ENCODE measurements around the gene WHRN.

WHRN gene

DNA sequence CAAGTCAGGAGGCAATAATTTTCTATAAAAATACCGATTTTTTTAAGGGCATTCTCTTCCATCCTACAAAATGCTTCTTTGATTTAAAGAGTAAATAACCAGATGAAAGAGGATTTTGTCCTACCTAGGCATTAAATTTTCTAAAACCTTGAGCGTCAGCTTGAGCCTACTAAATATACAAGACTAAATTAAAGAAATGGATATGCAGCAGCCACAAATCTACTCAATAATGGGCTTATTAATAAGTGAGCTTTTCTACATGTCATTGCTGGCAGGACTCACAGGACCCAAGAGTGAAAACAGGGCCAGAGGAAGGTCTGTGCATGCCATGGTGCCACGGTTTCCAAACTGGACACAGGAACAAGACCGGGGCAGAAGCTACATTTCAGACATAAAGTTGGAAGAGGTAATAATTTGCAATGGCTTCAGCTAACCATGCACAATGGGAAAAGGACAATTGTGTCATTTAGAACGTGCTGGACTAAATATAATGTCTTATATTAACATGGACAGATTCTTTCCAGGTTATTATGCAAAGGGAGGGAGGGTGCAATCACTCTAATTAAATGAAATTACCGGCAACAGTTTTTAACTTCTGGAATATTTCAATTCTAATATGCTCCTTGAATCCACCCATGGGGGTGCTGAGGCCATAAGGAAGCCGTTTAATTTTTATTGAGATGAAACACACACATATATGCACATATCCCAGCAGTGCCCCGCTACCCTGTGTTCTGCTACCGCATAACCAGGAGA, 5.2 kb downstream of the WHRN start:
- Histone ChIP-seq H3K9ac (ENCODE audit: low read length) (no peak overlapping the region), H3K27me3 (ENCODE audit: control insufficient read depth, insufficient read depth, low read length) (peaks cover 18% of the 10 kb centered on the region)

DNA sequence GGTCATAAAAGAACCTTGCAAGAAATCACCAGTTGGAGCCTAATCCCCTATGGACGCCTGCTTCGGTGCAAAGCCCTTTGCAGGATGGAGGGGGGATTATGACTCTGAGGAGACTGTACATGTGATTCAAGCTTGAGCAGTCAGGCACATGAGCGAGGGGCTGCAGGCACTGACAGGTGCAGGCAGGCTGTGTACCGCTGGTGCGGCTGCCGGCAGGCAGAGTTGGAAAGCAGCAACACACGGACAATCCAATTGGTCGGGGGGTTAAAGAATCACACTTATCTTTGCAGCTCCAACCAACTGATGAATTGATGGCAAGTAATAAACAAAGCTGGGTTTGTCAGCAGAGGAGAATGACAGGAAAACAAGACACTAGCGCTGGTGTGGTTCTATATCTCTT, 5.7 kb downstream of the WHRN start:
- peaks cover 27% of the 10 kb centered on the region for H3K4me1 ChIP-seq (ENCODE audit: control insufficient read depth, low read depth, low read length)
- peaks cover 12% of the 10 kb centered on the region for H3K27me3 ChIP-seq (ENCODE audit: control insufficient read depth, insufficient read depth, low read length)
- H3K27ac ChIP-seq (ENCODE audit: low read length), result no peak overlapping the region
- H3K9me3 ChIP-seq (ENCODE audit: control insufficient read depth, low read depth, low read length), result no peaks in the 10 kb centered on the region
- H3K4me3 ChIP-seq (ENCODE audit: low read length), result no peak overlapping the region
- H3K36me3 ChIP-seq (ENCODE audit: control insufficient read depth, low read depth, low read length), result no peaks in the 10 kb centered on the region
- no peak overlapping the region for H3K9ac ChIP-seq (ENCODE audit: low read length)

More for the DNA sequence above, 5.2 kb downstream of the WHRN start:
- no peaks in the 10 kb centered on the region for H3K36me3 ChIP-seq (ENCODE audit: control insufficient read depth, low read depth, low read length)
- H3K9me3 ChIP-seq (ENCODE audit: control insufficient read depth, low read depth, low read length), result no peaks in the 10 kb centered on the region
- no peak overlapping the region for H3K27ac ChIP-seq (ENCODE audit: low read length)
- no peak overlapping the region for H3K4me3 ChIP-seq (ENCODE audit: low read length)
- H3K4me1 ChIP-seq (ENCODE audit: control insufficient read depth, low read depth, low read length), result peaks cover 27% of the 10 kb centered on the region

DNA sequence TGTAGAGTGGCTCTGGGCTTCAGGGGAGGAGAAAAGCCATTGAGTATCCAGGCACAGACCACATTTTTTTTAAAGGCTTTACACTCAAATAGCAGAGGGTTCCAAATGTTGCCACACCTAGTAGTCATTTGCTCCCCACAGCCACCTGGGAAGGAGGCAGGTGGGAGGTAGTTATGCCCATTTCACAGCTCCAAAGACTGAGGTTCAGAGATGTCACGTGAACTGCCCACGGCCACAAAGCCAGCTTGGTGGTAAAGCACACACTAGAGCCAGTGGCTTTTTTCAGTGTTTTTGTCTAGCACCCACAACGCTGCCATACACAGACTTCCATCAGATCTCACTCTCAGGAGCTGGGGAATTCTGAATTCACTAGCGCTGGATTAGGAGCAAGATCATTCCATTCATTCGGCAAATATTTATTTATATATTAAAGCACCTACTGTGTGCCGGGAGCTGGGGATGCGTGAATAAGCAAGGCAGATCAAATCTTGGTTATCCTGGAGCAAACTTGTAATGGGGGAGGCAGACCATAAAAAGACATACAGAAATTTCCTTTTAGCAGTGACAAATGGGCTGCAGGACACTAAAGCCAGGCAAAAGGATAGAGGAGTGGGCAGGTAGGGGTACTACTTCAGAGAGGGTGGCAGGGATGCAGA, 7.4 kb downstream of the WHRN start:
- Histone ChIP-seq H3K27me3 (ENCODE audit: control insufficient read depth, insufficient read depth, low read length) (no peaks in the 10 kb centered on the region), H3K4me3 (ENCODE audit: low read length) (no peak overlapping the region), H3K4me1 (ENCODE audit: control insufficient read depth, low read depth, low read length) (peaks cover 22% of the 10 kb centered on the region)

DNA sequence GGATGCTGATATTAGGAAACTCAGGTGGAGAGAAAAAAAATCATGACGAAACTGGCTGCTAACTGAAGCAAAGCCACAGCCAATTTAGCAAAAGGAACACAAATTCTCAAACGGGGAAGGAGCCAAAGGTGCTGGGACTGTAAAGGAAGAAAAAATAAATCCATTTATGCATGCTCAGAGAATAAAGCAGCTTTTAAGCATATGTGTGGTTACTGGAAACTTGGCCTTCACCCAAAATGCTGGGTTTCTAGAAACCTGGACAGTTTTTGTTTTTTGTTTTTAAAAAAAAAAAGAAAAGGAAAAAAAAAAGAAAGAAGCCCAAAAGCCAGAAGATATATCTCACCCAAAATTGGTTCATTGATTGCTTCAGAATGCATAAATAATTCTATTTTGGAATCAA, 8.0 kb downstream of the WHRN start:
- Histone ChIP-seq H3K27ac (ENCODE audit: low read length) (no peak overlapping the region), H3K27me3 (ENCODE audit: control insufficient read depth, insufficient read depth, low read length) (no peaks in the 10 kb centered on the region), H3K36me3 (ENCODE audit: control insufficient read depth, low read depth, low read length) (no peaks in the 10 kb centered on the region), H3K4me3 (ENCODE audit: low read length) (no peak overlapping the region), H3K4me1 (ENCODE audit: control insufficient read depth, low read depth, low read length) (peaks cover 16% of the 10 kb centered on the region), H3K9me3 (ENCODE audit: control insufficient read depth, low read depth, low read length) (no peaks in the 10 kb centered on the region), H3K9ac (ENCODE audit: low read length) (no peak overlapping the region)

More for the DNA sequence above, 7.4 kb downstream of the WHRN start:
- Histone ChIP-seq H3K9ac (ENCODE audit: low read length) (no peak overlapping the region), H3K36me3 (ENCODE audit: control insufficient read depth, low read depth, low read length) (no peaks in the 10 kb centered on the region), H3K9me3 (ENCODE audit: control insufficient read depth, low read depth, low read length) (no peaks in the 10 kb centered on the region), H3K27ac (ENCODE audit: low read length) (no peak overlapping the region)

DNA sequence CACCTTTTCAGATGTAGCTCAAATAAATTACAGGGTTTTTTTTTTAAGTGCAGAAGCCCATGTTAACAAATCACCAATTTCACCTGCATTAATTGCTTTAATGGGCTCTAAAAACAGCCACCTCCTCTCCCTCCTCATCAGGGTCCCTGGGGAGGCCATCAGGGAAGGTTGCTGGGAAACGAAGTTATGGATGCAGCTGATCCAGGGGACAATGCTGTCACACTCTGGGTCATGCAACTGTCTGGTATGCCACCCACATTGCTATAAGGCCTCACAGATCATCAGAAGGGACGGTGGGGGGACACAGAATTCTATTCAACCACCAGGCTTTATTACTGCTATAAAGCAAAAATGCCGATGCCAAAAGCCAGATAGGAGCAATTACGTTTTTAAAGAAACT, 9.3 kb downstream of the WHRN start:
- Histone ChIP-seq H3K4me1 (ENCODE audit: control insufficient read depth, low read depth, low read length) (peaks cover 6% of the 10 kb centered on the region), H3K27me3 (ENCODE audit: control insufficient read depth, insufficient read depth, low read length) (no peaks in the 10 kb centered on the region), H3K9me3 (ENCODE audit: control insufficient read depth, low read depth, low read length) (no peaks in the 10 kb centered on the region), H3K9ac (ENCODE audit: low read length) (no peak overlapping the region), H3K27ac (ENCODE audit: low read length) (no peak overlapping the region), H3K4me3 (ENCODE audit: low read length) (no peak overlapping the region), H3K36me3 (ENCODE audit: control insufficient read depth, low read depth, low read length) (no peaks in the 10 kb centered on the region)

DNA sequence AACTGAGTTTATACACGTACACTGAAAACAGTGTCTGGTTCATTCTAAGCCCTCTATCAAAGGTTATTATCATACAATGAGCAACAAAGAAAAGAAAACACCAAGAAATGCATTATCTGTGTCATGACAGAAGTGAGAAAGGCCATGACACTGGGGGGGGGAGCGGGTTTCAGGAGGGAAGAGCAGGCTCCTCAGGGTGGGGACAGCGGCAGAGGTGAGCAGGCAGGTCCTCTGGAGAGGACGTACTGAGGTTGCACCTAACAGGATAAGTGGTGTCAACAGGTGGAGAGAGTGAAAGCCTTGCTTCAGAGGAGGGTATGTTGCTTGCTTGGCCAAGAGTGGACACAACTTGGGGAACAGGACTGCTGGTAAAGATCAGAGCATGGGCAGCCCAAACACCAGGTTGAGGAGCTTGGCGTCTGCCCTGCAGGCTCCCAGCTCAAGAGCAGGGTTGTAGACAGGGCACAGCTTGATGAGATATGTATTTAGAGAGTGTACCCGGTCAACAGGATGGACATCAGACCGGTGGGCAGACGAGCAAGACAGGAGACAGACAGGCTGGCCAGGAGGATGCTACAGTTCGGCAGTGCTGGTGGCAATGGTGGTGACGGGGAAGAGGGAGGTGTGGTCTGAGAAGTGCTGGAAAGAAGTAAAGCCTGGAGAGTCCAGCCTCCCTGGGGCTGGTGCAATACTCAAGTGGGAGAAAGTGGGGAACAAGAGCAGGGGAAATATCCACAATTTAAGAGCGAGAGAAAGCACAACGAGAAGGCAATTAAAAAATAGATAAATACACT, 10.3 kb downstream of the WHRN start:
- H3K36me3 ChIP-seq (ENCODE audit: control insufficient read depth, low read depth, low read length), result no peaks in the 10 kb centered on the region
- no peak overlapping the region for H3K4me3 ChIP-seq (ENCODE audit: low read length)
- no peak overlapping the region for H3K9ac ChIP-seq (ENCODE audit: low read length)
- H3K27me3 ChIP-seq (ENCODE audit: control insufficient read depth, insufficient read depth, low read length), result no peaks in the 10 kb centered on the region
- H3K27ac ChIP-seq (ENCODE audit: low read length), result no peak overlapping the region
- no peaks in the 10 kb centered on the region for H3K9me3 ChIP-seq (ENCODE audit: control insufficient read depth, low read depth, low read length)
- no peaks in the 10 kb centered on the region for H3K4me1 ChIP-seq (ENCODE audit: control insufficient read depth, low read depth, low read length)

DNA sequence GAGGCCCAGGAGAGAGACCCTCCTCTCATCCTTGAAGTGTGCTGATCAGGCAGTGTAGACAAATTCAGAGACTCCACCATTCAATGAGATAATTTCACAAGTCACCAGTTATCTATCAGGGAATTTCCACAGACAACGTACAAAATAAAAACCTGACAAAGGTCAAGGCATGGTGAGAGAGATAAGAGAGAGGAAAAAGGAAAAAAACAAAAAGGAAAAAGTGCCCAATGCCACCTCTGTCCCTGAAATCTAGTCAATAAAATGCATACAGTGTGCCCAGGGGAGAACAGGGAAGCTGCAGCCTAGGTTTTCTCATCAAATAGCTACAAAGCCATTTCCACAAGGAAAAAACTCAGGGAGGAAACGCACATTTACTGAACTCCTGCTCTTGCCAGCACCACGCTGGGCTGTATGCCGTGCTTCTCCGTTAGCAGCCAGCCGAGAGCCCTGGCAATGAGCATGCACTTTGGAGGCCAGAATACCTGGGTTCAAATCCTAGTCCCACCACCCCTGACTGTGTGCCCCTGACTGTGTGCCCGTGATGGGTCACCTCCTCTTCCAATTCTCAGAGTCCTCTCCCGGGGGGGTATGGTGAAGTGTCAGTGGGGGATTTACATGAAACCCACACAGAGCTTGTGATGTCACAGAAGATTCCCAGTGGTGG, 11.6 kb downstream of the WHRN start:
- no peaks in the 10 kb centered on the region for H3K36me3 ChIP-seq (ENCODE audit: control insufficient read depth, low read depth, low read length)
- H3K27ac ChIP-seq (ENCODE audit: low read length), result no peak overlapping the region
- no peaks in the 10 kb centered on the region for H3K9me3 ChIP-seq (ENCODE audit: control insufficient read depth, low read depth, low read length)
- no peak overlapping the region for H3K4me3 ChIP-seq (ENCODE audit: low read length)
- H3K9ac ChIP-seq (ENCODE audit: low read length), result no peak overlapping the region
- H3K27me3 ChIP-seq (ENCODE audit: control insufficient read depth, insufficient read depth, low read length), result no peaks in the 10 kb centered on the region
- H3K4me1 ChIP-seq (ENCODE audit: control insufficient read depth, low read depth, low read length), result no peaks in the 10 kb centered on the region

DNA sequence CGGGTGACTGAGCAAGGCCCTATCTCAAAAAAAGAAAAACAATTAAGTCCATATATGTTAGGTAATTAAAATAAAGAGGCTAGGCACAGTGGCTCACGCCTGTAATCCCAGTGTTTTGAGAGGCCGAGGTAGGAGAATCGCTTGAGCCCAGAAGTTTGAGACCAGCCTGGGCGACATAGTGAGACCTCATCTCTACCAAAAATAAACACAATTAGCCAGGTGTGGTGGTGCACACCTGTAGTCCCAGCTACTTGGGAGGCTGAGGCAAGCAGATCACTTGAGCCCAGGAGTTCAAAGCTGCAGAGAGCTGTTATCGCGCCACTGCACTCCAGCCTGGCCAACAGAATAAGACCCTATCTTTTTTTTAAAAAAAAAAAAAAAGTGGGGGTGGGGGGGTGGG, 12.3 kb downstream of the WHRN start:
- Histone ChIP-seq H3K36me3 (ENCODE audit: control insufficient read depth, low read depth, low read length) (no peaks in the 10 kb centered on the region), H3K4me1 (ENCODE audit: control insufficient read depth, low read depth, low read length) (no peaks in the 10 kb centered on the region), H3K27ac (ENCODE audit: low read length) (no peak overlapping the region), H3K4me3 (ENCODE audit: low read length) (no peak overlapping the region), H3K27me3 (ENCODE audit: control insufficient read depth, insufficient read depth, low read length) (no peaks in the 10 kb centered on the region), H3K9ac (ENCODE audit: low read length) (no peak overlapping the region), H3K9me3 (ENCODE audit: control insufficient read depth, low read depth, low read length) (no peaks in the 10 kb centered on the region)

DNA sequence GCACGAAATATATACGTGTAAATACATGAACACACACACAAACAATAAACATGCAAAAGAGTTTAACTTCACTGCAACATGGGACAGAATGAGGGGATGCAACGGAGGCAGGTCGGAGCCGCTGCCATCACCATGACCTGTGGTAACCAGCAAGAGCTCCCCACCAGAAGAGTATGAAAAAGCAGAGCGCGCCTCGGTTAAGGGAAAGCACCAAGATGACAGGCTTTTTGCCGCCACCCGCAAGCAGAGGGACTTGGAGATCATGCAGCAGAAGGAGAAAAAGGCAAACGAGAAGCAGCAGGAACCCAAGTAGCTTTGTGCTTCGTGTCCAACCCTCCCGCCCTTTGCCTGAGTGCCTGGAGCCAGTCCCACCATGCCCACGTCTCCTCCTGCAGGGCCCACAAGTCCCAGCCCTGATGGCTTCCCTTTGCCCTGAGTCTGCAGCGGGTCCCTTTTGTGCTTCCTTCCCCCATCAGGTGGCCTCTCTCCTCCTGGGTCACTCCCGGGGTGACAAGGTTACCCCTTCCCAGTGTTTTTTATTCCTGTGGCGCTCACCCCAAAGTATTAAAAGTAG, 13.8 kb downstream of the WHRN start:
- Histone ChIP-seq H3K27me3 (ENCODE audit: control insufficient read depth, insufficient read depth, low read length) (no peaks in the 10 kb centered on the region), H3K27ac (ENCODE audit: low read length) (no peak overlapping the region), H3K36me3 (ENCODE audit: control insufficient read depth, low read depth, low read length) (no peaks in the 10 kb centered on the region), H3K9ac (ENCODE audit: low read length) (no peak overlapping the region), H3K4me3 (ENCODE audit: low read length) (no peak overlapping the region), H3K9me3 (ENCODE audit: control insufficient read depth, low read depth, low read length) (no peaks in the 10 kb centered on the region), H3K4me1 (ENCODE audit: control insufficient read depth, low read depth, low read length) (no peaks in the 10 kb centered on the region)

DNA sequence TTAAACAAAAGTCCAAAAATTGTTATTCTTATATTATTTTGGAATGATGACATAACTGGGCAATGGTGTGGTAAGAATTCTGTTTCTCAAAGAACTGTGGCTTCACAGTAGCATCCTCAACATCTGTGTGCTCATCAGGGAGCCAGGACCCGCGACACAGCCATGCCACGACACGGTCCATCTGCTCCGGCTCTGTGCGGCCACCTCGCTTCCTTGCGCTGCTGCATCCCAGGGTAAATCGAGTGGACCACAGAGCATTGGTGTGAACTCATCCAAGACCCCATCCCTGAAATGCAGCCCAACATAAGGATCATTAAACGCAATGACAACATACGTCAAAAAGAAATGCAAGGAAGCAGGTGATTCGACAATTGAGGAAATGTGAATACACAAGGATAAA, 15.3 kb downstream of the WHRN start:
- no peaks in the 10 kb centered on the region for H3K27me3 ChIP-seq (ENCODE audit: control insufficient read depth, insufficient read depth, low read length)
- no peaks in the 10 kb centered on the region for H3K4me1 ChIP-seq (ENCODE audit: control insufficient read depth, low read depth, low read length)
- no peak overlapping the region for H3K4me3 ChIP-seq (ENCODE audit: low read length)
- H3K9me3 ChIP-seq (ENCODE audit: control insufficient read depth, low read depth, low read length), result no peaks in the 10 kb centered on the region
- no peak overlapping the region for H3K9ac ChIP-seq (ENCODE audit: low read length)
- H3K36me3 ChIP-seq (ENCODE audit: control insufficient read depth, low read depth, low read length), result no peaks in the 10 kb centered on the region
- H3K27ac ChIP-seq (ENCODE audit: low read length), result no peak overlapping the region
